IMR-90 (cell line): ENCODE data around the gene VTCN1.

Experiments
- BHLHE40 ChIP-seq: fragments of 150-350 bp; IDR thresholded peaks from 2 replicates; pipeline ENCODE4 v1.6.1; 2016; ENCODE audit warnings: mild to moderate bottlenecking, low read depth, low read length
- CEBPB ChIP-seq: IDR thresholded peaks from 2 replicates; pipeline ENCODE4 v1.6.1; 2012; ENCODE audit warnings: low read depth, low read length, improper control_type of control experiment
- ELK1 ChIP-seq: fragments of 150-350 bp; IDR thresholded peaks from 2 replicates; pipeline ENCODE4 v1.6.1; 2016; ENCODE audit warnings: low read depth, mild to moderate bottlenecking, low read length, moderate library complexity, borderline replicate concordance
- FOS ChIP-seq: fragments of 150-350 bp; IDR thresholded peaks from 2 replicates; pipeline ENCODE4 v1.6.1; 2016; ENCODE audit warnings: low read depth, low read length
- MAFK ChIP-seq: IDR thresholded peaks from 2 replicates; pipeline ENCODE4 v1.6.1; 2012; ENCODE audit warnings: low read depth, low read length, improper control_type of control experiment
- NFE2L2 ChIP-seq: fragments of 150-350 bp; IDR thresholded peaks from 2 replicates; pipeline ENCODE4 v1.6.1; 2016; ENCODE audit warnings: low read depth, mild to moderate bottlenecking, low read length
- POLR2A ChIP-seq: IDR thresholded peaks from 2 replicates; pipeline ENCODE4 v1.6.1; 2012; ENCODE audit warnings: mild to moderate bottlenecking, low read depth, low read length
- RAD21 ChIP-seq: IDR thresholded peaks from 2 replicates; pipeline ENCODE4 v1.6.1; 2012; ENCODE audit warnings: low read length, improper control_type of control experiment
- RCOR1 ChIP-seq: IDR thresholded peaks from 2 replicates; pipeline ENCODE4 v1.6.1; 2012; ENCODE audit warnings: mild to moderate bottlenecking, low read length, improper control_type of control experiment; ENCODE audit not compliant: insufficient replicate concordance
- RFX5 ChIP-seq: IDR thresholded peaks from 2 replicates; pipeline ENCODE4 v1.8.0; 2012; ENCODE audit warnings: low read depth, mild to moderate bottlenecking, low read length, moderate library complexity
- USF2 ChIP-seq: fragments of 150-350 bp; IDR thresholded peaks from 2 replicates; pipeline ENCODE4 v1.6.1; 2017; ENCODE audit warnings: mild to moderate bottlenecking, antibody characterized with exemption, low read length, low read depth
- TF ChIP-seq, protein P1 (sequence below): conservative IDR thresholded peaks from 2 replicates; pipeline ENCODE4 v1.5.1; 2012; ENCODE audit warnings: mild to moderate bottlenecking, low read depth, low read length, improper control_type of control experiment

DNA sequence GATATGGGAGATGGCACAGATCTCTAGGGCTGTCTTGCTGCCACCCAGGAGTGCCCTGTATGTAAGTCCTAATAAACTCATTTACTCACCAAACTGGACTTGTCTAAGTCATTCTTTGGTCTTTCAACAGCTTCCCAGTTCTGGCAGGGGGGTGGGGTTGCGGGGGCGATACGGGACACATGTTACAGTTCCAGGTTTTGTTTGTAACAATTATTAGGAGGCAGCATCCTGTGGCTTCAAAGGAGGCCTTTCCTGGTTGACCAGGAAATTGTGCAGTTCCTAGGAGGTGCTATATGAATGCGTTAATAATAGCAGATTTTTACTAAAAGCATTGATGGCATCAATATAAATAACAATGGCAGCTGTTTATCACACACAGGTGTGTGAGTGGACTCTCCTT is 46.5 kb downstream of the VTCN1 start:
- TF ChIP-seq, protein P1, sequence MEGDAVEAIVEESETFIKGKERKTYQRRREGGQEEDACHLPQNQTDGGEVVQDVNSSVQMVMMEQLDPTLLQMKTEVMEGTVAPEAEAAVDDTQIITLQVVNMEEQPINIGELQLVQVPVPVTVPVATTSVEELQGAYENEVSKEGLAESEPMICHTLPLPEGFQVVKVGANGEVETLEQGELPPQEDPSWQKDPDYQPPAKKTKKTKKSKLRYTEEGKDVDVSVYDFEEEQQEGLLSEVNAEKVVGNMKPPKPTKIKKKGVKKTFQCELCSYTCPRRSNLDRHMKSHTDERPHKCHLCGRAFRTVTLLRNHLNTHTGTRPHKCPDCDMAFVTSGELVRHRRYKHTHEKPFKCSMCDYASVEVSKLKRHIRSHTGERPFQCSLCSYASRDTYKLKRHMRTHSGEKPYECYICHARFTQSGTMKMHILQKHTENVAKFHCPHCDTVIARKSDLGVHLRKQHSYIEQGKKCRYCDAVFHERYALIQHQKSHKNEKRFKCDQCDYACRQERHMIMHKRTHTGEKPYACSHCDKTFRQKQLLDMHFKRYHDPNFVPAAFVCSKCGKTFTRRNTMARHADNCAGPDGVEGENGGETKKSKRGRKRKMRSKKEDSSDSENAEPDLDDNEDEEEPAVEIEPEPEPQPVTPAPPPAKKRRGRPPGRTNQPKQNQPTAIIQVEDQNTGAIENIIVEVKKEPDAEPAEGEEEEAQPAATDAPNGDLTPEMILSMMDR, result no peak
- TF ChIP-seq CEBPB, result no peak
- TF ChIP-seq BHLHE40, result no peak
- TF ChIP-seq POLR2A, result no peak
- TF ChIP-seq MAFK, result no peak
- TF ChIP-seq ELK1, result no peak
- TF ChIP-seq USF2, result no peak
- no peak for TF ChIP-seq RAD21
- TF ChIP-seq RCOR1, result no peak
- no peak for TF ChIP-seq RFX5
- no peak for TF ChIP-seq FOS
- TF ChIP-seq NFE2L2, result no peak
